WTC11 (cell line): ENCODE results near the gene USP15. TPM values are rescaled to one million over a fixed set of nuclear protein-coding genes. Genes with fewer than 3 reads are reported as not detected.

Source experiments
- ATAC-seq: fragments of 200-7000 bp; cut with Tn5 transposase; 2 replicates; pipeline ENCODE4 v1.10.0; 2021; ENCODE audit warnings: mild to moderate bottlenecking, moderate library complexity
- CTCF ChIA-PET: fragments of 300-600 bp; sonication (Branson Sonifier 250); formaldehyde crosslinking; loops from one replicate; lab custom pipeline; 2021; ENCODE audit warnings: antibody characterized with exemption; lab: Charles Lee
- POLR2A ChIA-PET: fragments of 350-600 bp; sonication (Branson Sonifier 250); formaldehyde crosslinking; loops from one replicate; lab custom pipeline; 2021; ENCODE audit warnings: antibody characterized with exemption; lab: Charles Lee
- DNase-seq: peaks from one replicate; pipeline ENCODE4 v3.0.0; 2021; ENCODE audit warnings: low spot score
- H3K27ac Mint-ChIP-seq: 2 replicates; pipeline ENCODE4 v1.8.0; 2021; ENCODE audit warnings: mixed read lengths
- H3K27me3 Mint-ChIP-seq: 2 replicates; pipeline ENCODE4 v1.8.0; 2021; ENCODE audit warnings: low read depth, mild to moderate bottlenecking, moderate library complexity, mixed read lengths
- H3K36me3 Mint-ChIP-seq: 2 replicates; pipeline ENCODE4 v1.8.0; 2021; ENCODE audit warnings: mixed read lengths
- H3K4me1 Mint-ChIP-seq: 2 replicates; pipeline ENCODE4 v1.8.0; 2022; ENCODE audit warnings: mixed read lengths
- H3K4me3 Mint-ChIP-seq: 2 replicates; pipeline ENCODE4 v1.8.0; 2021; ENCODE audit warnings: mild to moderate bottlenecking, moderate library complexity, mixed read lengths
- H3K9me3 Mint-ChIP-seq: 2 replicates; pipeline ENCODE4 v1.8.0; 2021; ENCODE audit warnings: mixed read lengths
- AFF4 ChIP-seq: sonication (generic); formaldehyde crosslinking; IDR thresholded peaks from 2 replicates; pipeline ENCODE4 v1.8.1; 2023; ENCODE audit warnings: mild to moderate bottlenecking, missing genetic modification reagents, borderline replicate concordance
- ARID4B ChIP-seq: sonication (generic); formaldehyde crosslinking; IDR thresholded peaks from 2 replicates; pipeline ENCODE4 v1.8.0; 2023; ENCODE audit warnings: missing genetic modification reagents, mild to moderate bottlenecking, borderline replicate concordance
- CREM ChIP-seq: sonication (generic); formaldehyde crosslinking; IDR thresholded peaks from 2 replicates; pipeline ENCODE4 v1.8.1; 2022; ENCODE audit warnings: mild to moderate bottlenecking, missing genetic modification reagents, moderate library complexity
- ETV6 ChIP-seq: sonication (generic); formaldehyde crosslinking; IDR thresholded peaks from 2 replicates; pipeline ENCODE4 v1.8.1; 2022; ENCODE audit warnings: mild to moderate bottlenecking, missing genetic modification reagents
- FOXK1 ChIP-seq: sonication (generic); formaldehyde crosslinking; IDR thresholded peaks from 2 replicates; pipeline ENCODE4 v1.8.0; 2022; ENCODE audit warnings: mild to moderate bottlenecking, moderate library complexity, missing genetic modification reagents
- FOXP4 ChIP-seq: sonication (generic); formaldehyde crosslinking; IDR thresholded peaks from 2 replicates; pipeline ENCODE4 v1.8.0; 2022; ENCODE audit warnings: mild to moderate bottlenecking, missing genetic modification reagents
- JUN ChIP-seq: sonication (generic); formaldehyde crosslinking; IDR thresholded peaks from 2 replicates; pipeline ENCODE4 v1.8.0; 2023; ENCODE audit warnings: mild to moderate bottlenecking, missing genetic modification reagents
- MAX ChIP-seq: sonication (generic); formaldehyde crosslinking; IDR thresholded peaks from 2 replicates; pipeline ENCODE4 v1.8.0; 2022; ENCODE audit warnings: mild to moderate bottlenecking, missing genetic modification reagents
- PRDM15 ChIP-seq: sonication (generic); formaldehyde crosslinking; IDR thresholded peaks from 2 replicates; pipeline ENCODE4 v1.8.0; 2022; ENCODE audit warnings: missing genetic modification reagents
- PRRX2 ChIP-seq: fragments of 250-450 bp; sonication (Bioruptor Pico); IDR thresholded peaks from 2 replicates; pipeline ENCODE4 v1.8.0; 2021; ENCODE audit warnings: mild to moderate bottlenecking
- SMAD3 ChIP-seq: sonication (generic); formaldehyde crosslinking; IDR thresholded peaks from 2 replicates; pipeline ENCODE4 v1.8.0; 2022; ENCODE audit warnings: missing genetic modification reagents, mild to moderate bottlenecking, borderline replicate concordance
- SOX15 ChIP-seq: fragments of 250-450 bp; sonication (Bioruptor Pico); IDR thresholded peaks from 2 replicates; pipeline ENCODE4 v1.9.0; 2021; ENCODE audit warnings: mild to moderate bottlenecking
- SP1 ChIP-seq: sonication (generic); formaldehyde crosslinking; conservative IDR thresholded peaks from 2 replicates; pipeline ENCODE4 v1.8.1; 2022; ENCODE audit warnings: missing genetic modification reagents
- ZNF121 ChIP-seq: sonication (generic); formaldehyde crosslinking; IDR thresholded peaks from 2 replicates; pipeline ENCODE4 v1.8.0; 2023; ENCODE audit warnings: missing genetic modification reagents
- ZNF138 ChIP-seq: sonication (generic); formaldehyde crosslinking; conservative IDR thresholded peaks from 2 replicates; pipeline ENCODE4 v1.8.1; 2022; ENCODE audit warnings: mild to moderate bottlenecking, moderate library complexity, missing genetic modification reagents
- total RNA-seq: library from RNA; stranded (reverse); gene quantifications from 3 replicates; pipeline ENCODE4 v1.2.3, GENCODE V29; 2021

The USP15 gene
- total RNA-seq, 1 experiment from 2014 or later, result 37.2 TPM

- CTCF ChIA-PET, result no interaction called here
- H3K27ac Mint-ChIP-seq, result no peak overlapping the region
- no peak for TF ChIP-seq PRDM15 (CRISPR knock-in tag)
- no peak for TF ChIP-seq AFF4
- no peak for TF ChIP-seq FOXP4 (CRISPR knock-in tag)
- TF ChIP-seq SP1, result no peak
- no peak for TF ChIP-seq JUN (CRISPR knock-in tag)
- TF ChIP-seq CREM (CRISPR knock-in tag), result no peak
- ATAC-seq (no peak), DNase-seq (no peak)
- no peaks in the 10 kb centered on the region for H3K27me3 Mint-ChIP-seq
- no peaks in the 10 kb centered on the region for H3K4me1 Mint-ChIP-seq
- no peak overlapping the region for H3K4me3 Mint-ChIP-seq
- POLR2A ChIA-PET, result no interaction called here
- no peaks in the 10 kb centered on the region for H3K9me3 Mint-ChIP-seq
- no peaks in the 10 kb centered on the region for H3K36me3 Mint-ChIP-seq
These were observed 9.4 kb downstream of the USP15 start for GRCh38 chr12:62269464-62270228.

GRCh38 chr12:62270384-62270783, 10.2 kb downstream of the USP15 start:
- Mint-ChIP-seq H3K36me3 (no peaks in the 10 kb centered on the region), H3K27ac (no peak overlapping the region), H3K9me3 (no peaks in the 10 kb centered on the region), H3K4me1 (0 out of 2 replicates have a peak, but pooled peaks cover 4% of the 10 kb centered on the region), H3K4me3 (no peak overlapping the region), H3K27me3 (no peaks in the 10 kb centered on the region)
- no peak for ATAC-seq
- ChIA-PET POLR2A (no interaction called here), CTCF (no interaction called here)
- DNase-seq, result no peak
- no peak for TF ChIP-seq ZNF138 (CRISPR knock-in tag)
- no peak for TF ChIP-seq SMAD3 (CRISPR knock-in tag)
- no peak for TF ChIP-seq PRRX2 (CRISPR knock-in tag)
- TF ChIP-seq SOX15, result no peak
- no peak for TF ChIP-seq MAX
- no peak for TF ChIP-seq FOXK1

GRCh38 chr12:62270872-62271271, 10.7 kb downstream of the USP15 start:
- ATAC-seq (no peak), DNase-seq (no peak)
- Mint-ChIP-seq H3K9me3 (no peaks in the 10 kb centered on the region), H3K4me1 (0 out of 2 replicates have a peak, but pooled peaks cover 4% of the 10 kb centered on the region), H3K4me3 (no peak overlapping the region), H3K27me3 (no peaks in the 10 kb centered on the region), H3K36me3 (no peaks in the 10 kb centered on the region), H3K27ac (no peak overlapping the region; the same call in 1 of the 2 replicates)
- POLR2A ChIA-PET, result no interaction called here
- CTCF ChIA-PET, result no interaction called here
- TF ChIP-seq ETV6, result no peak
- TF ChIP-seq ARID4B, result no peak
- TF ChIP-seq ZNF121, result no peak
